Bronchial epithelial cell (primary cell): ENCODE results near the gene KTI12. TPM values are rescaled to one million over a fixed set of nuclear protein-coding genes. Genes with fewer than 3 reads are reported as not detected.

Experiments used
- DNase-seq: peaks from one replicate; pipeline ENCODE4 v3.0.0-alpha.2; 2010; ENCODE audit warnings: low read depth
- FAIRE-seq: peaks from 2 replicates; lab custom pipeline; 2011; peaks lifted over from hg19 to GRCh38; lab: Jason Lieb, UNC
- H3K27me3 ChIP-seq: 2 replicates; pipeline ENCODE4 v1.5.1; 2011; ENCODE audit warnings: low read length; ENCODE audit not compliant: control insufficient read depth, insufficient read depth
- H3K36me3 ChIP-seq: 2 replicates; pipeline ENCODE4 v1.5.1; 2011; ENCODE audit warnings: low read length; ENCODE audit not compliant: control insufficient read depth, insufficient read depth
- H3K4me3 ChIP-seq: 2 replicates; pipeline ENCODE4 v1.5.1; 2011; ENCODE audit warnings: mild to moderate bottlenecking, low read depth, low read length, control low read depth
- total RNA-seq: library from RNA; depleted of rRNA; stranded (reverse); fragments of >200 nt; gene quantifications from 2 replicates; pipeline ENCODE4 v1.2.1, GENCODE V29; 2014
- TF ChIP-seq, protein P1 (sequence below): IDR thresholded peaks from 2 replicates; pipeline ENCODE4 v1.5.1; 2011; ENCODE audit warnings: mild to moderate bottlenecking, moderate library complexity, low read length, control low read depth, inconsistent platforms; ENCODE audit not compliant: insufficient read depth, severe bottlenecking

The KTI12 gene
- total RNA-seq, 1 donor from 2014 or later, result 10.0 TPM

DNA sequence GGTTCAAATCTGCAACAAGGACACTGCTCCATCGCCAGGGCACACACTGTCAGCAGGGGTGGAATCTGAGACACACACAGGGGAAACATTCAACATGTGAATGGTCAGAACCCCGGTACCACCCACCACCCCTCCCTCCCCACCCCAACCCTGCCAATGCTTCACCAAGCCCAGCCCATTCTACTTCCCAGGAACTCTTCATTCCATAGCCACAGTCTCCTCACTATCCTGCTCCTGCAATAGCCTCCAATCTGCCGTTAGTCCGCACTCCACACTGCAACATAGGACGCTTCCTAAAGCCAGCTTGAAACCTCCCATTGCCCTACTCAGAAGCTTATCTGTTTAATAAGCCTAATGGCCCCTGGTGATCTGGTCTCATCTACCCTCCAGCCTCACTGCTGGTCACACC lies 35.6 kb downstream of the KTI12 start:
- FAIRE-seq (no peak), DNase-seq (no peak)
- Histone ChIP-seq H3K27me3 (no peaks in the 10 kb centered on the region), H3K36me3 (no peaks in the 10 kb centered on the region), H3K4me3 (no peak overlapping the region)
- TF ChIP-seq, protein P1, sequence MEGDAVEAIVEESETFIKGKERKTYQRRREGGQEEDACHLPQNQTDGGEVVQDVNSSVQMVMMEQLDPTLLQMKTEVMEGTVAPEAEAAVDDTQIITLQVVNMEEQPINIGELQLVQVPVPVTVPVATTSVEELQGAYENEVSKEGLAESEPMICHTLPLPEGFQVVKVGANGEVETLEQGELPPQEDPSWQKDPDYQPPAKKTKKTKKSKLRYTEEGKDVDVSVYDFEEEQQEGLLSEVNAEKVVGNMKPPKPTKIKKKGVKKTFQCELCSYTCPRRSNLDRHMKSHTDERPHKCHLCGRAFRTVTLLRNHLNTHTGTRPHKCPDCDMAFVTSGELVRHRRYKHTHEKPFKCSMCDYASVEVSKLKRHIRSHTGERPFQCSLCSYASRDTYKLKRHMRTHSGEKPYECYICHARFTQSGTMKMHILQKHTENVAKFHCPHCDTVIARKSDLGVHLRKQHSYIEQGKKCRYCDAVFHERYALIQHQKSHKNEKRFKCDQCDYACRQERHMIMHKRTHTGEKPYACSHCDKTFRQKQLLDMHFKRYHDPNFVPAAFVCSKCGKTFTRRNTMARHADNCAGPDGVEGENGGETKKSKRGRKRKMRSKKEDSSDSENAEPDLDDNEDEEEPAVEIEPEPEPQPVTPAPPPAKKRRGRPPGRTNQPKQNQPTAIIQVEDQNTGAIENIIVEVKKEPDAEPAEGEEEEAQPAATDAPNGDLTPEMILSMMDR, result no peak

DNA sequence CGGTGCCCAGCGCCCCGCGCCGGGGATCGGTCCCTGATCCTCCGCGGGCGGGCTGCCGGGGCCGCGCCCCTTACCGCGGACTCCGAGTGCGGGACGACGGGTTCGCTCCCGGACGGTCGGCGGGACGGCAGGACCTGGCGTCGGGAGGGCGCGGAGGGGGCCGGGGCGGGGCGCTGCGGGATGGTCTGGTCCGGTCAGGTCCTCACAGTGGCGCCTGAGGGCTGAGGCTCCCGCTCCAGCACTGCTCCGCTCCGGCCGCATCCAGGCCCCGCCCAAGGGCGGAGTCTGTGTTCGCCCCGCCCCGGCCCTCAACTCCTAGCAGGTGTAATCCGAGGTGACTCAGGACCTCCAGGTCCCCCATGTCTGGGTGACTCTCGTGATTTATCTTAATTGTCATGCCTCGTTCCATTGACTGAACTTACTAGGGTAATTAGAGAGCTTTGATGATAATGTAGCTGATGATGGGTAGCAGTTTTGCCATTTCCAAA lies 43.1 kb downstream of the KTI12 start, which contains the start of gene RAB3B:
Gene RAB3B, minus strand, starts transcription at position 223 of the 488 bp plus-strand sequence. CDS start 13,583 bp downstream, outside the sequence.
- no peak for FAIRE-seq
- Histone ChIP-seq H3K27me3 (no peaks in the 10 kb centered on the region), H3K36me3 (no peaks in the 10 kb centered on the region), H3K4me3 (peak within 1 kb of the TSS; percentile 42)
- TF ChIP-seq, protein P1, result no peak
- DNase-seq, result peak; percentile 53

DNA sequence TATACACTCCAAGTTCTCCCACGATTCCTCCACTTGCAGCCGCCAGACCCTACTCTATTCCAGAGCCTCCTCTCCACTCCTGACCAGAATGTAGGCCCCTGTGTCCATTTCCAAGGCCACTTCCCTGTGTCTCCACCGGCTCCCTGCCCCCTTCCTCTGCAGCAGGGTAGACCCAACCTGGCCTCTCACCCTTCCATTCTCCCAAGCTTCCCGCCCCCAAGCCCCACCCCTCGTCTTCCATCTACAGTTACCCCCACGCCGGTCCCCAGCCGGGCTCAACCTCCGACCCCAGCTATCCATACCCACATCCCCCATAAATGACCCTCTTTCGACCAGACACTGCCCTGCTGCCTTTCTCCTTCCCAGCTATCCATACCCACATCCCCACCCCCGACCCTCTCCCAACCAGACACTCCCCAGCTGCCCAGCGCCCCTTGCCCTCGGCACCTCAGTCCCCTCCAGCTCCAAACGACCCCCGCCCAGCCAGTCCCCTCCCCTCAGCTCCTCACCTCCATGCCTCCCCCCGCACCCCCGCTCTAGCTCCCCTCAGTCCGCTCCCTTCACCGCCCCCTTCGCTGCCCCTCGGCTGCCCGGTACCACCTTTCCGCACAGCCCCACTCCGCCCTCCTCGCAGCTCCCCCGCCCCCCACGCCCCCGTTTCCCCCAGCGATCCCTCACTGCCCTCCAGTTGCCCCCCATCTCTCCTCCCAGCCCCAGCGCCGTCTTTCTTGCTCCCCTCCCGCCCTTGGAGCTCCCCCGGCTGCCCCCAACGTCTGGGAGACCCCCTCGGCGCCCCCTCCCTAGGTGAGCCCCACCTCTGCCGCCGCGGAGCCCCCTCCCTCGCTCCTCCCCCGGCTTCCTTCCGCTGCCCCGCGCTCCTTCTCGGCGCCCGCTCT lies 43.8 kb downstream of the KTI12 start:
- Histone ChIP-seq H3K4me3 (peak overlapping the region; percentile 42), H3K36me3 (no peaks in the 10 kb centered on the region), H3K27me3 (no peaks in the 10 kb centered on the region)
- no peak for DNase-seq
- no peak for FAIRE-seq
- TF ChIP-seq, protein P1, result no peak

DNA sequence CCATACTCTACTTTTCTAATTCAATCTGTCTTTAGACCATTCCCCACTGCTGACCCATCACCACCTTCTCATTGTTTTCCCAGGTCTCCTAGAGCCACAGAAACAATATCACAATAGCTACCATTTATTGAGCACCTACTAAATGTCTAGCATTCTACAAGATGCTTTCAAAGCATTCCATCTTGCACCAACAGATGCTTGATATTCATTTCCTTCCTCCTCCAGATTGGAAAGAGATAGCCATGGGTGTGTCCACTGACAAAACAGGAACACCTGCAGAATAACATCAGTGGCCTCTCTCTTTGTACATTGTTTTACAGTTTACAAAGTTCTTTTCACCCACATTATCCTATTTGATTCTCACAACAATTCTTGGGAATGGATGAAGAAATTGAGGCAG lies 45.4 kb downstream of the KTI12 start:
- Histone ChIP-seq H3K36me3 (no peaks in the 10 kb centered on the region), H3K27me3 (no peaks in the 10 kb centered on the region), H3K4me3 (no peak overlapping the region)
- FAIRE-seq (no peak), DNase-seq (no peak)
- TF ChIP-seq, protein P1, result no peak

DNA sequence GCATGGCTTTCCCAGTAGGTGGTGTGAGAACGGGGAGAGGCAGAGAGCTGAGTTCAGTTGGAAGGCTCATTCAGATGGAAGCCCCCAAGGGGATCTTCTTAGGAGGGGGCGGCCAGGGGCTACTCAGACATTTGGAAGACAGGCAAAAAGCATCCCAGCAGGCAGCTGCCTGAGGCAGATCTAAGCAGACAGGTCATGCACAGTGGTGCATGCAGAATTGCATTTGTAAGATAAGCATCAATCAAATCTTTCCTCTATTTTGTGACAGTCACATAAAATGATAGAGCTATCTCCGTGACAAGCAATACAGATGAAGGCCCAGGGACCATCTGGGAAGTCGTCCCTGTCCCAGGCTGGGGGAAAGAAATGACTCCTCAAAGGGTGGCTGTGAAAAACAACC lies 46.9 kb downstream of the KTI12 start:
- no peak for FAIRE-seq
- H3K4me3 ChIP-seq, result no peak overlapping the region
- no peaks in the 10 kb centered on the region for H3K36me3 ChIP-seq
- DNase-seq, result no peak
- TF ChIP-seq, protein P1, result no peak
- H3K27me3 ChIP-seq, result no peaks in the 10 kb centered on the region
